Activated effector memory CD4-positive, alpha-beta T cell treated with Interleukin-2 at 50 U/mL for 16 hours (primary cell): ENCODE measurements around the gene PYGB.
"Not testable (repeated sequence)": the region's sequence is repeated elsewhere in the genome, so short reads cannot be mapped to it uniquely, and the experiment has no call there.

Source experiments
- DNase-seq: peaks from one replicate; pipeline ENCODE4 v3.0.0-alpha.2; 2020

PYGB gene

GRCh38 chr20:25249198-25249931 is 1.5 kb downstream of the PYGB start:
- DNase-seq, result no peak

GRCh38 chr20:25250508-25250907 is 2.6 kb downstream of the PYGB start:
- DNase-seq, result no peak

GRCh38 chr20:25251019-25251418 is 3.1 kb downstream of the PYGB start:
- DNase-seq, result no peak

- DNase-seq, result no peak
These were observed 3.7 kb downstream of the PYGB start for GRCh38 chr20:25251558-25251957.

GRCh38 chr20:25252230-25252651 is 4.4 kb downstream of the PYGB start:
- no peak for DNase-seq

- DNase-seq, result no peak
These were observed 5.0 kb downstream of the PYGB start for GRCh38 chr20:25252686-25253421.

- no peak for DNase-seq
These were observed 5.9 kb downstream of the PYGB start for GRCh38 chr20:25253606-25254275.

- no peak for DNase-seq
These were observed 6.7 kb downstream of the PYGB start for GRCh38 chr20:25254571-25254970.

- no peak for DNase-seq
These were observed 7.2 kb downstream of the PYGB start for GRCh38 chr20:25254986-25255680.

- DNase-seq, result no peak
These were observed 8.5 kb downstream of the PYGB start for GRCh38 chr20:25256226-25256859.

- DNase-seq, result no peak
These were observed 9.2 kb downstream of the PYGB start for GRCh38 chr20:25257130-25257529.

GRCh38 chr20:25257756-25258475 is 10.0 kb downstream of the PYGB start:
- DNase-seq, result no peak

GRCh38 chr20:25258476-25258805 is 10.6 kb downstream of the PYGB start:
- DNase-seq, result no peak

GRCh38 chr20:25258828-25259227 is 10.9 kb downstream of the PYGB start:
- no peak for DNase-seq

- DNase-seq, result no peak
These were observed 11.5 kb downstream of the PYGB start for GRCh38 chr20:25259358-25259757.

GRCh38 chr20:25259788-25260254 is 11.9 kb downstream of the PYGB start:
- no peak for DNase-seq

- DNase-seq, result not testable (repeated sequence)
These were observed 13.0 kb downstream of the PYGB start for GRCh38 chr20:25260770-25261437.

GRCh38 chr20:25269057-25269832 is 21.4 kb downstream of the PYGB start:
- DNase-seq, result no peak

- DNase-seq, result no peak
These were observed 21.9 kb downstream of the PYGB start for GRCh38 chr20:25269833-25270170.

- DNase-seq, result no peak
These were observed 23.0 kb downstream of the PYGB start for GRCh38 chr20:25270829-25271251.
